ENCODE results near the gene LIPC. TPM values are rescaled to one million over a fixed set of nuclear protein-coding genes. Genes with fewer than 3 reads are reported as not detected.

The LIPC gene
- polyA plus RNA-seq, 2 of the 4 experiments (the other 2 are of a cell fraction) = 0.13 to 0.30 TPM

DNA sequence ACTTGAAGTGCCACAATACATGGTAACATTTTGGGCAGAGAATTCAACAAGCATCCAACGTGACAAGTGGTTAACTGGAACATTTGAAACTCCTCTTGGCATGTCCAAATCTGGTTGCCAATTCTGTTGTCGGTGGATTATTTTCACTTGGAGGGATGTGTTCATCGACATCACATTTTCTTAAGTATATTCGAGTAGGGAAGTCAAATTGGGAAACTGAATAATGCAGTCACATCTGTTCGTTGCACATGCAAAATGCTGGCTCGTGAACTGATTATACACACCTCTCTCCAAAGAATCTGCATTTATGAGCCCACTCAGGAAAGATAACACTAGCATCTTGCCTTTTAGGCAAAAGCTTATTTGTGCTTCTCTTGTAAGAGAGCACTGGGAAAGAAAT lies 139.7 kb downstream of the LIPC start:
- TF ChIP-seq, protein P1, sequence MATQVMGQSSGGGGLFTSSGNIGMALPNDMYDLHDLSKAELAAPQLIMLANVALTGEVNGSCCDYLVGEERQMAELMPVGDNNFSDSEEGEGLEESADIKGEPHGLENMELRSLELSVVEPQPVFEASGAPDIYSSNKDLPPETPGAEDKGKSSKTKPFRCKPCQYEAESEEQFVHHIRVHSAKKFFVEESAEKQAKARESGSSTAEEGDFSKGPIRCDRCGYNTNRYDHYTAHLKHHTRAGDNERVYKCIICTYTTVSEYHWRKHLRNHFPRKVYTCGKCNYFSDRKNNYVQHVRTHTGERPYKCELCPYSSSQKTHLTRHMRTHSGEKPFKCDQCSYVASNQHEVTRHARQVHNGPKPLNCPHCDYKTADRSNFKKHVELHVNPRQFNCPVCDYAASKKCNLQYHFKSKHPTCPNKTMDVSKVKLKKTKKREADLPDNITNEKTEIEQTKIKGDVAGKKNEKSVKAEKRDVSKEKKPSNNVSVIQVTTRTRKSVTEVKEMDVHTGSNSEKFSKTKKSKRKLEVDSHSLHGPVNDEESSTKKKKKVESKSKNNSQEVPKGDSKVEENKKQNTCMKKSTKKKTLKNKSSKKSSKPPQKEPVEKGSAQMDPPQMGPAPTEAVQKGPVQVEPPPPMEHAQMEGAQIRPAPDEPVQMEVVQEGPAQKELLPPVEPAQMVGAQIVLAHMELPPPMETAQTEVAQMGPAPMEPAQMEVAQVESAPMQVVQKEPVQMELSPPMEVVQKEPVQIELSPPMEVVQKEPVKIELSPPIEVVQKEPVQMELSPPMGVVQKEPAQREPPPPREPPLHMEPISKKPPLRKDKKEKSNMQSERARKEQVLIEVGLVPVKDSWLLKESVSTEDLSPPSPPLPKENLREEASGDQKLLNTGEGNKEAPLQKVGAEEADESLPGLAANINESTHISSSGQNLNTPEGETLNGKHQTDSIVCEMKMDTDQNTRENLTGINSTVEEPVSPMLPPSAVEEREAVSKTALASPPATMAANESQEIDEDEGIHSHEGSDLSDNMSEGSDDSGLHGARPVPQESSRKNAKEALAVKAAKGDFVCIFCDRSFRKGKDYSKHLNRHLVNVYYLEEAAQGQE (IDR thresholded peaks at IDR 0.05) = no peak
- TF ChIP-seq PHF8 (IDR thresholded peaks at IDR 0.05; ENCODE audit: borderline replicate concordance, low read depth) (no peak), NFE2L2 (conservative IDR thresholded peaks at IDR 0.05; ENCODE audit: low read length) (no peak), ZNF302 (CRISPR knock-in tag; IDR thresholded peaks at IDR 0.05) (no peak), CBX8 (IDR thresholded peaks at IDR 0.05) (no peak)
- TF ChIP-seq, protein P2, sequence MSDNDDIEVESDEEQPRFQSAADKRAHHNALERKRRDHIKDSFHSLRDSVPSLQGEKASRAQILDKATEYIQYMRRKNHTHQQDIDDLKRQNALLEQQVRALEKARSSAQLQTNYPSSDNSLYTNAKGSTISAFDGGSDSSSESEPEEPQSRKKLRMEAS (IDR thresholded peaks at IDR 0.05) = no peak
- TF ChIP-seq, protein P3, sequence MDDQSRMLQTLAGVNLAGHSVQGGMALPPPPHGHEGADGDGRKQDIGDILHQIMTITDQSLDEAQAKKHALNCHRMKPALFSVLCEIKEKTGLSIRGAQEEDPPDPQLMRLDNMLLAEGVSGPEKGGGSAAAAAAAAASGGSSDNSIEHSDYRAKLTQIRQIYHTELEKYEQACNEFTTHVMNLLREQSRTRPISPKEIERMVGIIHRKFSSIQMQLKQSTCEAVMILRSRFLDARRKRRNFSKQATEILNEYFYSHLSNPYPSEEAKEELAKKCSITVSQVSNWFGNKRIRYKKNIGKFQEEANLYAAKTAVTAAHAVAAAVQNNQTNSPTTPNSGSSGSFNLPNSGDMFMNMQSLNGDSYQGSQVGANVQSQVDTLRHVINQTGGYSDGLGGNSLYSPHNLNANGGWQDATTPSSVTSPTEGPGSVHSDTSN (IDR thresholded peaks at IDR 0.05) = no peak
- TF ChIP-seq, protein P4, sequence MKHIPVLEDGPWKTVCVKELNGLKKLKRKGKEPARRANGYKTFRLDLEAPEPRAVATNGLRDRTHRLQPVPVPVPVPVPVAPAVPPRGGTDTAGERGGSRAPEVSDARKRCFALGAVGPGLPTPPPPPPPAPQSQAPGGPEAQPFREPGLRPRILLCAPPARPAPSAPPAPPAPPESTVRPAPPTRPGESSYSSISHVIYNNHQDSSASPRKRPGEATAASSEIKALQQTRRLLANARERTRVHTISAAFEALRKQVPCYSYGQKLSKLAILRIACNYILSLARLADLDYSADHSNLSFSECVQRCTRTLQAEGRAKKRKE (CRISPR knock-in tag; IDR thresholded peaks at IDR 0.05; ENCODE audit: low read depth) = no peak
- FAIRE-seq (peak; percentile 70), DNase-seq (ENCODE audit: low read depth in 1 of 2, low spot score in 1 of 2) (no peak), ATAC-seq (no peak)
- CTCF ChIA-PET = no interaction called here
- H3K27ac ChIP-seq = no peak overlapping the region
- H3K9me3 ChIP-seq = peaks cover 3% of the 10 kb centered on the region; the same call in 1 of the 3 replicates
- 88% methylated on average over 6 of the region's 6 CpGs for WGBS (ENCODE audit: missing lambda C conversion rate)
- no peak overlapping the region for H3K4me2 ChIP-seq
- POLR2A ChIA-PET = no interaction called here
- no peak overlapping the region for H3K4me3 ChIP-seq
- H3K4me1 ChIP-seq = peaks cover 24% of the 10 kb centered on the region

DNA sequence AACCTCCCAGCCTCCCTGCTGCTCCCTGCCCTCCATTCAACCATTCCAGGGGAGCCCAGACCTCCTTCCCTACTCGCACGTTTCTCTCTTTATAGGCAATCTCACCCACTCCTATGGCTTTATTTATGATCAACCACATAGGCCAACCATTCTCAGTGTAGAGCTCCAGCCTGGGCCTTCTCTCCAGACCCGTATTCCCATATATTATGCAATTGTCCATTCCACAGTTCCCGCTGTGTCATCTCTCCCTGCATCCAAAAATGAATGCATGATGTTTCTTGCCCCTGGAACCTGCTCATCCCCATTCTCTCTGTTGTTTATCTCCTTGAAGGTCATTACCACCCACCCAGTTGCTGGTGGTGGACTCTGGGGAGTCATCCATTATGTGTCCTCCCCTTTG lies 140.7 kb downstream of the LIPC start:
- TF ChIP-seq CHD2 (IDR thresholded peaks at IDR 0.05; ENCODE audit: low read length, partially characterized antibody) (no peak), JUN (IDR thresholded peaks at IDR 0.05) (no peak), NPAS2 (CRISPR knock-in tag; IDR thresholded peaks at IDR 0.05; ENCODE audit: borderline replicate concordance) (no peak)
- TF ChIP-seq, protein P3 (IDR thresholded peaks at IDR 0.05) = no peak
- DNase-seq (ENCODE audit: low read depth in 1 of 2, low spot score in 1 of 2) (no peak), FAIRE-seq (no peak), ATAC-seq (no peak)
- POLR2A ChIA-PET = no interaction called here
- Histone ChIP-seq H3K27ac (0 out of 6 replicates have a peak overlapping the region, but pooled peaks of 1 of the 2 experiments have one; percentile 3), H3K4me2 (no peak overlapping the region), H3K4me3 (no peak overlapping the region), H3K9me3 (peaks cover 3% of the 10 kb centered on the region; the same call in 1 of the 3 replicates), H3K4me1 (peaks cover 24% of the 10 kb centered on the region)
- 78% methylated on average over 4 of the region's 4 CpGs for WGBS (ENCODE audit: missing lambda C conversion rate)
- CTCF ChIA-PET = interaction anchor here (0.5 kb wide), 1 partner anchor 16 kb away, joined by 3 read pairs; no protein-coding TSS in a partner anchor

DNA sequence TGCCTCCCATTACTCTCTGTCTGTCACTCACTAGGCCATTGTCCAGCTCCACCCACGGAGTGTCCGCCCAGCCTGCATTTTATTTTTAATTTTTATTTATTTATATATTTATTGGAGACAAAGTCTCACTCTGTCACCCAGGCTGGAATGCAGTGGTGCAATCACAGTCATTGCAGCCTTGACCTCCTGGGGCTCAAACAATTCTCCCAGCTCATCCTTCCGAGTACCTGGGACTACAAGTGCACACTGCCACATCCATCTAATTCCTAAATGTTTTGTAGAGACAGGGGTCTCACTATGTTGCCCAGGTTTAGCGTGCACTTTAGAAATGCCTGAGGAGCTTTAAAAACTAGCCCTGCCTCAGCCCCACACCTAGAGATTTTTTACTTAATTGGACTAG lies 141.5 kb downstream of the LIPC start:
- CTCF ChIA-PET = interaction anchor here (1.7 to 2.7 kb wide), 2 partner anchors 12 to 345 kb away, joined by 5 to 17 read pairs; no protein-coding TSS in a partner anchor
- no peak for TF ChIP-seq CEBPB (IDR thresholded peaks at IDR 0.05)
- no peak for TF ChIP-seq MYC (IDR thresholded peaks at IDR 0.05; ENCODE audit: borderline replicate concordance, low read length)
- no peak for TF ChIP-seq FOSL2 (IDR thresholded peaks at IDR 0.05)
- no peak for TF ChIP-seq FOSL2 (CRISPR knock-in tag; IDR thresholded peaks at IDR 0.05)
- no peak for TF ChIP-seq HDAC2 (IDR thresholded peaks at IDR 0.05)
- no peak for TF ChIP-seq JUN (IDR thresholded peaks at IDR 0.05)
- no peak for TF ChIP-seq HOXB13 (CRISPR knock-in tag; IDR thresholded peaks at IDR 0.05; ENCODE audit: low read depth)
- TF ChIP-seq ZSCAN20 (CRISPR knock-in tag; IDR thresholded peaks at IDR 0.05) = no peak
- no peak for TF ChIP-seq EP300 (IDR thresholded peaks at IDR 0.05)
- no peak for TF ChIP-seq CHD4 (IDR thresholded peaks at IDR 0.05; ENCODE audit: borderline replicate concordance)
- TF ChIP-seq FOXS1 (CRISPR knock-in tag; IDR thresholded peaks at IDR 0.05) = no peak
- TF ChIP-seq NPAS2 (CRISPR knock-in tag; IDR thresholded peaks at IDR 0.05; ENCODE audit: borderline replicate concordance) = no peak
- no peak for TF ChIP-seq NFE2L2 (conservative IDR thresholded peaks at IDR 0.05; ENCODE audit: low read length)
- no peak for TF ChIP-seq RARB (CRISPR knock-in tag; IDR thresholded peaks at IDR 0.05)
- TF ChIP-seq FOSB (CRISPR knock-in tag; IDR thresholded peaks at IDR 0.05) = no peak
- POLR2A ChIA-PET = no interaction called here
- Histone ChIP-seq H3K4me2 (no peak overlapping the region), H3K27ac (peak overlapping the region in 1 of 2 experiments; percentile 66; a peak in 3 of 6 replicates), H3K4me1 (peaks cover 19% of the 10 kb centered on the region), H3K4me3 (no peak overlapping the region), H3K9me3 (peaks cover 3% of the 10 kb centered on the region; the same call in 1 of the 3 replicates)
- ATAC-seq = no peak
- 82% methylated on average over 4 of the region's 4 CpGs for WGBS (ENCODE audit: missing lambda C conversion rate)
- no peak for FAIRE-seq
- no peak for DNase-seq (ENCODE audit: low read depth in 1 of 2, low spot score in 1 of 2)
